Fibroblast of villous mesenchyme (primary cell): Measurements from ENCODE around the gene SYNPO. TPM values are rescaled to one million over a fixed set of nuclear protein-coding genes. Genes with fewer than 3 reads are reported as not detected.

Experiments
- DNase-seq: peaks from one replicate; pipeline ENCODE4 v3.0.0-alpha.2; 2010; ENCODE audit warnings: low read depth
- H3K4me3 ChIP-seq: 2 replicates; pipeline ENCODE4 v1.5.1; 2011; ENCODE audit warnings: low read depth, mild to moderate bottlenecking, low read length
- total RNA-seq: library from RNA; depleted of rRNA; stranded (reverse); fragments of >200 nt; gene quantifications from 2 replicates; pipeline ENCODE4 v1.2.3, GENCODE V29; 2012
- TF ChIP-seq, protein P1 (sequence below): IDR thresholded peaks from 2 replicates; pipeline ENCODE4 v1.5.1; 2012; ENCODE audit warnings: low read depth, mild to moderate bottlenecking, low read length; ENCODE audit not compliant: insufficient read depth

The SYNPO gene
- total RNA-seq, 1 donor, result 7.3 TPM

DNA sequence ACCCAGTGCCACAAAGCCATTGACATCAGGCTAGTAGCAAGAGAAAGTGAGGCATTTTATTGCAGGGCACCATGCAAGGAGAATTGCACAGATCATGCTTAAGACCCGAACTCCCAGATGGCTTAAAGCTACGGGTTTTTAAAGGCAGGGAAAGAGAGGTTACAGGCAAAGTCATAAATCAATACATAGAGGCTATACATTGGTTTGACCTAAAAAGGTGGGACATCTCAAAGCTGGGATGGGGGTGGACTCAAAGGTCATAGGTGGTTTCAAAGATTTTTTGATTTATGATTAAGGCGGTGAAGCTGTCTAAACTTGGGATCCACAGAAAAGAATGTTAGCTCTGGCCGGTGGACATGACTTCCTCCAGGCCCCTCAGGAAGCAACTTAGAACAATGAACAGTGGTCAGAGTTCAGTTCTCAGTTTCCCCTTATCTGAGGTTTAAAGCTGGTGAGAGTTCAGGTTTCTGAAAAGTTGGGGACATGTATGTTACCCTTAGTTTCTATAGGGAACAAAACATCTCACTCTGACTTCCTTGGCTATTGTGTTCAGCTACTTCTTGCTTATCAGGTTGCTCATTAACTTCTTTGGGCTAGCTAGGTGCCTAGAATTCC is 66.4 kb downstream of the SYNPO start:
- H3K4me3 ChIP-seq, result no peak overlapping the region
- DNase-seq, result no peak
- TF ChIP-seq, protein P1, sequence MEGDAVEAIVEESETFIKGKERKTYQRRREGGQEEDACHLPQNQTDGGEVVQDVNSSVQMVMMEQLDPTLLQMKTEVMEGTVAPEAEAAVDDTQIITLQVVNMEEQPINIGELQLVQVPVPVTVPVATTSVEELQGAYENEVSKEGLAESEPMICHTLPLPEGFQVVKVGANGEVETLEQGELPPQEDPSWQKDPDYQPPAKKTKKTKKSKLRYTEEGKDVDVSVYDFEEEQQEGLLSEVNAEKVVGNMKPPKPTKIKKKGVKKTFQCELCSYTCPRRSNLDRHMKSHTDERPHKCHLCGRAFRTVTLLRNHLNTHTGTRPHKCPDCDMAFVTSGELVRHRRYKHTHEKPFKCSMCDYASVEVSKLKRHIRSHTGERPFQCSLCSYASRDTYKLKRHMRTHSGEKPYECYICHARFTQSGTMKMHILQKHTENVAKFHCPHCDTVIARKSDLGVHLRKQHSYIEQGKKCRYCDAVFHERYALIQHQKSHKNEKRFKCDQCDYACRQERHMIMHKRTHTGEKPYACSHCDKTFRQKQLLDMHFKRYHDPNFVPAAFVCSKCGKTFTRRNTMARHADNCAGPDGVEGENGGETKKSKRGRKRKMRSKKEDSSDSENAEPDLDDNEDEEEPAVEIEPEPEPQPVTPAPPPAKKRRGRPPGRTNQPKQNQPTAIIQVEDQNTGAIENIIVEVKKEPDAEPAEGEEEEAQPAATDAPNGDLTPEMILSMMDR, result no peak

Other genes starting within 250 kb of the SYNPO start
- 0.32 and 3.0 TPM in 2 replicates for gene CD74, start 227.8 kb upstream of the SYNPO start, total RNA-seq
- 1,744 and 3,299 TPM in 2 replicates for gene RPS14, start 190.9 kb upstream of the SYNPO start, total RNA-seq
- gene NDST1, start 132.5 kb upstream of the SYNPO start, total RNA-seq, result 87.2 and 89.5 TPM in 2 replicates
- under 0.01 TPM in 2 replicates for gene MYOZ3, start 20.6 kb downstream of the SYNPO start, total RNA-seq
- 18.7 and 29.8 TPM in 2 replicates for gene RBM22, start 60.4 kb downstream of the SYNPO start, total RNA-seq
- gene DCTN4, start 118.4 kb downstream of the SYNPO start, total RNA-seq, result 48.3 and 66.1 TPM in 2 replicates
- gene SMIM3, start 138.1 kb downstream of the SYNPO start, total RNA-seq, result 41.5 and 49.9 TPM in 2 replicates
- 0.32 TPM in 1 of 2 replicates, not detected in the other for gene IRGM, start 205.9 kb downstream of the SYNPO start, total RNA-seq